SJCRH30 (cell line): ENCODE measurements around the gene ACOT13. TPM values are rescaled to one million over a fixed set of nuclear protein-coding genes. Genes with fewer than 3 reads are reported as not detected.
"Not testable (repeated sequence)": the region's sequence is repeated elsewhere in the genome, so short reads cannot be mapped to it uniquely, and the experiment has no call there.

ENCODE experiments used
- DNase-seq, 2 experiments: peaks; one replicate each; pipeline ENCODE4 v3.0.0-alpha.2; 2015 to 2020
- H3K27ac ChIP-seq: fragments of 250-450 bp; sonication (Bioruptor Pico); 2 replicates; pipeline ENCODE4 v1.5.1; 2020; ENCODE audit warnings: mild to moderate bottlenecking, moderate library complexity
- H3K27me3 ChIP-seq: fragments of 250-450 bp; sonication (Bioruptor Pico); 2 replicates; pipeline ENCODE4 v1.5.1; 2020; ENCODE audit warnings: mild to moderate bottlenecking, moderate library complexity
- H3K36me3 ChIP-seq: fragments of 250-450 bp; sonication (Bioruptor Pico); 2 replicates; pipeline ENCODE4 v1.5.1; 2020; ENCODE audit warnings: mild to moderate bottlenecking, moderate library complexity
- H3K4me1 ChIP-seq: fragments of 250-450 bp; sonication (Bioruptor Pico); 2 replicates; pipeline ENCODE4 v1.5.1; 2020; ENCODE audit warnings: mild to moderate bottlenecking, moderate library complexity
- H3K4me3 ChIP-seq: fragments of 250-450 bp; sonication (Bioruptor Pico); 2 replicates; pipeline ENCODE4 v1.5.1; 2020; ENCODE audit warnings: mild to moderate bottlenecking, moderate library complexity
- H3K9me3 ChIP-seq: fragments of 250-450 bp; sonication (Bioruptor Pico); replicated peaks from 2 replicates; pipeline ENCODE4 v1.5.1; 2020; ENCODE audit warnings: mild to moderate bottlenecking, moderate library complexity
- total RNA-seq: library from RNA; depleted of rRNA; stranded (reverse); fragments of >200 nt; shearing (Covaris generic); gene quantifications from 2 replicates; pipeline ENCODE4 v1.2.3, GENCODE V29; 2014; rRNA removed

ACOT13 gene
- total RNA-seq, 1 experiment from 2014 or later = 10.1 TPM

DNA sequence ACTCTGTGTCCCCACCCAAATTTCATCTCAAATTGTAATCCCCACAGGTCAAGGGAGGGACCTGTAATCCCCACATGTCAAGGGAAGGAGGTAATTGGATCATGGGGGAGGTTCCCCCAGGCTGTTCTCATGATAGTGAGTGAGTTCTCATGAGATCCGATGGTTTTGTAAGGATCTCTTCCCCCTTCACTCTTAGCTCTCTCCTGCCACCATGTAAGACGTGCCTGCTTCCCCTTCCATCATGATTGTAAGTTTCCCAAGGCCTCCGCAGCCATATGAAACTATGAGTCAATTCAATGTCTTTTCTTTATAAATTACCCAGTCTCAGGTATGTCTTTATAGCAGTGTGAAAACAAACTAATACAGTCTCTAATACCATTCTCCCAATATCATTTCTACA is 84.0 kb downstream of the ACOT13 start:
- H3K27me3 ChIP-seq, DNase-seq, H3K4me3 ChIP-seq, H3K4me1 ChIP-seq, H3K9me3 ChIP-seq, H3K36me3 ChIP-seq, H3K27ac ChIP-seq: not testable (repeated sequence)

DNA sequence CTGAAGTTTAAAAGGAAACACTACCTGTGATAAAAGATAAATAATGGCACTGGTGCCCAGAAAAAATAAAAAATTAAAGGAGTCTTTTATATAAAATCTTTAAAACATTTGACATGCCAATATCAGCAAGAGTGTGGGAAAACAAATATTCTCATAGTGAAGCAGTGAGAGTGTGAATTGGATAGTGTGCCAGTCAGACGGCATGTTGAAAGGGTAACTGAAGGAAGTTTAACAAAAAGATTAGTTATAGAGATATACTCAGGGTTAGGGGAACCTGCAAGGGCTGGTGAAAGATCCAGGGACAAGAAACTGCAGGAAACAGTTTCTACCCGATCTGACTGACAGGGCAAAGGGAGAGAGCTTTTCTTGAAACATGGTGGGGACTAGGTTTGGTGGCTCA is 85.6 kb downstream of the ACOT13 start:
- Histone ChIP-seq H3K27me3 (no peaks in the 10 kb centered on the region), H3K4me1 (no peaks in the 10 kb centered on the region), H3K4me3 (no peak overlapping the region), H3K36me3 (no peaks in the 10 kb centered on the region), H3K9me3 (no peaks in the 10 kb centered on the region), H3K27ac (no peak overlapping the region)
- DNase-seq = no peak

DNA sequence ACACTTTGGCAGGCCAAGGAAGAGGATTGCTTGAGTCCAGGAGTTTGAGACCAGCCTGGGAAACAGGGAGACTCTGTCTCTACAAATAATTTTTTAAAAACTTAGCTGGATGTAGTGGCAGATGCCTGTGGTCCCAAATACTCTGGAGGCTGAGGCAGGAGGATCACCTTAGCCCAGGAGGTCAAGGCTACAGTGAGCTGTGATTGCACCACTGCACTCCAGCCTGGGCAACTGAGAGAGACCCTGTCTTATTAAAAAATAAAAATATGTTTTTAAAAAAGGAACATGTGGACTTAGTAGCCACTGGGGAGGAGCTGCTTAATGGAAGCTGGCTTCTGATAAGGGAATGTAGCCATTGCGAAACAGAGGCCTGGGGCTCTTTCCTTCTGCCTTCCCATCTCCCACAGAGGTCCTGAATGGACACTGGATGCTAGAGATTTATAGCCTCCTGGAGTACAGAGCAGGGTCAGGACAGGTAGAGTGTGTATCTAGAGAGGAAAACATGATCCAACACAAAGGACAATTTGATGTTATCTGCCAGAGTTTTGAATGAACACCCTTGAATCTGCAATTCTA is 86.1 kb downstream of the ACOT13 start:
- no peaks in the 10 kb centered on the region for H3K4me1 ChIP-seq
- H3K27me3 ChIP-seq = no peaks in the 10 kb centered on the region
- no peak for DNase-seq
- no peaks in the 10 kb centered on the region for H3K9me3 ChIP-seq
- no peaks in the 10 kb centered on the region for H3K36me3 ChIP-seq
- no peak overlapping the region for H3K4me3 ChIP-seq
- no peak overlapping the region for H3K27ac ChIP-seq

DNA sequence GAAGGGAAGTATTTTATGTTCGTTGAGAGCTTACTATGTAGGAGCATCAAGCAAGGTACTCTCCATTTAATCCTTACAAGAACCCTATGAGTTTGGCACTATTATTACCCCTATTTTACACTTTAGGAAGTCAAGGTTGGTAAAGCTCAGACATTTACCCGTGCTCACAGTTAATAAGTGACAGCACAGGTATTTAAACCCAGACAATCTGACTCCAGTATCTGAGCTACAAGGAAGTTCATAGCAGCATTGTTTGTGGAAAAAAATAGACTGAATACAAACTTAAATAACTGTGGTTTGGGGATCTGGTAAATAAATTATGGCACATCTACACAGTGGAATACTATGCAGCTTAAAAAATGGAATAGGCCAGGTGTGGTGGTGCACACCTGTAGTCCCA is 86.7 kb downstream of the ACOT13 start:
- no peaks in the 10 kb centered on the region for H3K36me3 ChIP-seq
- no peaks in the 10 kb centered on the region for H3K27me3 ChIP-seq
- H3K9me3 ChIP-seq = no peaks in the 10 kb centered on the region
- H3K27ac ChIP-seq = no peak overlapping the region
- no peak overlapping the region for H3K4me3 ChIP-seq
- H3K4me1 ChIP-seq = no peaks in the 10 kb centered on the region
- no peak for DNase-seq

DNA sequence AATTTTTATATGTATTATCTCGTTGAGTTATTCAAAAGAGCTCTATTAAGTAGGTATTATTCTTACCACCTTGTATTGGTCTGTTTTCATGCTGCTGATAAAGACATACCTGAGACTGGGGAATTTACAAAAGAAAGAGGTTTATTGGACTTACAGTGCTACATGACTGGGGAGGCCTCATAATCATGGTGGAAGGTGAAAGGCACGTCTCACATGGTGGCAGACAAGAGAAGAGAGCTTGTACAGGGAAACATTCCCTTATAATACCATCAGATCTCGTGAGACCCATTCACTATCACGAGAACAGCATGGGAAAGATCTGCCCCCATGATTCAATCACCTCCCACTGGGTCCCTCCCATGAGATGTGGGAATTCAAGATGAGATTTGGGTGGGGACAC is 87.5 kb downstream of the ACOT13 start:
- not testable (repeated sequence) for DNase-seq, H3K36me3 ChIP-seq

More for the DNA sequence above, 87.5 kb downstream of the ACOT13 start:
- not testable (repeated sequence) for H3K4me3 ChIP-seq, H3K4me1 ChIP-seq, H3K27me3 ChIP-seq, H3K9me3 ChIP-seq, H3K27ac ChIP-seq

Other genes with a start within 250 kb of the ACOT13 start
- gene GPLD1, start 177.5 kb upstream of the ACOT13 start, total RNA-seq = 0.23 and 0.59 TPM in 2 replicates
- 1.6 and 2.4 TPM in 2 replicates for gene ALDH5A1, start 172.1 kb upstream of the ACOT13 start, total RNA-seq
- gene KIAA0319, start 20.9 kb upstream of the ACOT13 start, total RNA-seq = not detected in 2 replicates
- gene TDP2, start 178 bp upstream of the ACOT13 start, total RNA-seq = 19.9 and 20.2 TPM in 2 replicates
- 50.1 and 51.2 TPM in 2 replicates for gene C6orf62, start 52.1 kb downstream of the ACOT13 start, total RNA-seq
- 65.7 and 72.1 TPM in 2 replicates for gene GMNN, start 107.9 kb downstream of the ACOT13 start, total RNA-seq
- not detected in 2 replicates for gene ARMH2, start 131.8 kb downstream of the ACOT13 start, total RNA-seq